Spinal cord (tissue), 10 donors: ENCODE results near the gene PADI2. TPM values are rescaled to one million over a fixed set of nuclear protein-coding genes. Genes with fewer than 3 reads are reported as not detected.

Experiments
- DNase-seq, 6 donors: peaks; one replicate each; pipeline versions ENCODE4 v3.0.0 to v3.0.0-alpha.2; 2013 to 2015; ENCODE audit warnings: low spot score in 6 of 6, low read depth in 4 of 6
- H3K27ac ChIP-seq: one replicate; pipeline ENCODE4 v1.5.1; 2013; ENCODE audit warnings: low read depth, low read length, control low read depth
- H3K27me3 ChIP-seq: one replicate; pipeline ENCODE4 v1.6.1; 2013; ENCODE audit warnings: low read length; ENCODE audit not compliant: control insufficient read depth, insufficient read depth
- H3K36me3 ChIP-seq: one replicate; pipeline ENCODE4 v1.6.1; 2013; ENCODE audit warnings: low read length; ENCODE audit not compliant: control insufficient read depth, insufficient read depth
- H3K4me1 ChIP-seq: one replicate; pipeline ENCODE4 v1.6.1; 2013; ENCODE audit warnings: low read length; ENCODE audit not compliant: control insufficient read depth, insufficient read depth
- H3K4me3 ChIP-seq: one replicate; pipeline ENCODE4 v1.5.1; 2013; ENCODE audit warnings: low read depth, low read length, control low read depth
- H3K9me3 ChIP-seq: one replicate; pipeline ENCODE4 v1.6.1; 2013; ENCODE audit warnings: low read length; ENCODE audit not compliant: control insufficient read depth, insufficient read depth
- WGBS: methylation state at CpG from one replicate; pipeline ENCODE4 v1.1.5; 2013; ENCODE audit warnings: missing lambda C conversion rate; ENCODE audit not compliant: insufficient coverage; 5-methylcytosine and 5-hydroxymethylcytosine counted together
- long read RNA-seq, 4 donors: transcript quantifications; one replicate each; lab custom pipeline, GENCODE V29; 2026
- polyA plus RNA-seq, 2 donors: library from polyadenylated mRNA; unstranded; fragments of 120-200 nt; gene quantifications; one replicate each; pipeline ENCODE4 v1.2.1, GENCODE V29; 2013; ENCODE audit not compliant: insufficient read length in 2 of 2
- total RNA-seq, 2 donors: library from RNA; depleted of rRNA in 1 of 2; stranded (reverse); fragments of 120-200 nt in 1 of 2; fragments of >200 nt in 1 of 2; gene quantifications; one replicate each; pipeline versions ENCODE4 v1.2.3 to v1.2.4, GENCODE V29; 2013 to 2014
- donor health status: healthy.

Gene PADI2
- 10 to 100 TPM in 1 of 2 donors, 1 to 10 TPM in 1; 8.7 to 24.9 TPM for total RNA-seq
- polyA plus RNA-seq, result 10 to 100 TPM; 29.1 to 32.6 TPM
- long read RNA-seq, donor 1, full-length matches to known transcripts, result 2 of 2 reads
- long read RNA-seq, donor 1, partial matches to known transcripts, result 0 of 2 reads
- long read RNA-seq, donor 1, other reads (novel, unspliced or antisense), result 0 of 2 reads
- long read RNA-seq, donor 2, result 0 reads
- long read RNA-seq, donor 3, full-length matches to known transcripts, result 2 of 2 reads
- long read RNA-seq, donor 3, partial matches to known transcripts, result 0 of 2 reads
- long read RNA-seq, donor 3, other reads (novel, unspliced or antisense), result 0 of 2 reads
- long read RNA-seq, donor 4, result 0 reads

- Histone ChIP-seq H3K36me3 (no peaks in the 10 kb centered on the region), H3K27me3 (peaks cover 17% of the 10 kb centered on the region), H3K9me3 (no peaks in the 10 kb centered on the region), H3K4me3 (peak within 1 kb of the TSS; percentile 28), H3K27ac (no peak within 1 kb of the TSS), H3K4me1 (peaks cover 50% of the 10 kb centered on the region)
- under 1% methylated on average over 58 of the region's 58 CpGs for WGBS
- peak in 5 of 6 donors; percentile 51 to 95 (median 61) for DNase-seq
These were observed at the start of gene PADI2 for GRCh38 chr1:17119076-17119772. PADI2 (minus strand) TSS chr1:17119451; CDS start chr1:17119371, 80 bp downstream.

GRCh38 chr1:17168091-17168876, 49.0 kb upstream of the PADI2 start:
- Histone ChIP-seq H3K36me3 (no peaks in the 10 kb centered on the region), H3K27ac (no peak overlapping the region), H3K9me3 (no peaks in the 10 kb centered on the region), H3K27me3 (no peaks in the 10 kb centered on the region), H3K4me3 (no peak overlapping the region), H3K4me1 (peaks cover 3% of the 10 kb centered on the region)
- DNase-seq, result no peak
- WGBS, result 54% methylated on average over 10 of the region's 13 CpGs

GRCh38 chr1:17167786-17168090, 48.5 kb upstream of the PADI2 start:
- no peak for DNase-seq
- no peak overlapping the region for H3K4me3 ChIP-seq
- no peaks in the 10 kb centered on the region for H3K27me3 ChIP-seq
- peaks cover 3% of the 10 kb centered on the region for H3K4me1 ChIP-seq
- no peak overlapping the region for H3K27ac ChIP-seq
- H3K36me3 ChIP-seq, result no peaks in the 10 kb centered on the region
- WGBS, result 97% methylated on average over 2 of the region's 5 CpGs
- no peaks in the 10 kb centered on the region for H3K9me3 ChIP-seq

GRCh38 chr1:17167041-17167785, 48.0 kb upstream of the PADI2 start:
- H3K9me3 ChIP-seq, result no peaks in the 10 kb centered on the region
- H3K27me3 ChIP-seq, result no peaks in the 10 kb centered on the region
- no peak overlapping the region for H3K27ac ChIP-seq
- WGBS, result 5% methylated on average over 2 of the region's 4 CpGs
- peaks cover 3% of the 10 kb centered on the region for H3K4me1 ChIP-seq
- H3K4me3 ChIP-seq, result no peak overlapping the region
- DNase-seq, result no peak
- H3K36me3 ChIP-seq, result no peaks in the 10 kb centered on the region

- no peaks in the 10 kb centered on the region for H3K9me3 ChIP-seq
- no peaks in the 10 kb centered on the region for H3K36me3 ChIP-seq
- H3K27me3 ChIP-seq, result no peaks in the 10 kb centered on the region
- 88% methylated on average over 1 of the region's 1 CpG for WGBS
- H3K27ac ChIP-seq, result no peak overlapping the region
- DNase-seq, result no peak
- peaks cover 3% of the 10 kb centered on the region for H3K4me1 ChIP-seq
- no peak overlapping the region for H3K4me3 ChIP-seq
These were observed 46.6 kb upstream of the PADI2 start for GRCh38 chr1:17165823-17166222.

- H3K9me3 ChIP-seq, result no peaks in the 10 kb centered on the region
- no peak overlapping the region for H3K27ac ChIP-seq
- no peaks in the 10 kb centered on the region for H3K36me3 ChIP-seq
- WGBS, result 88% methylated on average over 14 of the region's 16 CpGs
- peaks cover 3% of the 10 kb centered on the region for H3K4me1 ChIP-seq
- no peaks in the 10 kb centered on the region for H3K27me3 ChIP-seq
- DNase-seq, result no peak
- no peak overlapping the region for H3K4me3 ChIP-seq
These were observed 44.8 kb upstream of the PADI2 start for GRCh38 chr1:17163789-17164666.

- Histone ChIP-seq H3K4me3 (no peak overlapping the region), H3K27me3 (no peaks in the 10 kb centered on the region), H3K4me1 (peaks cover 3% of the 10 kb centered on the region), H3K36me3 (no peaks in the 10 kb centered on the region), H3K9me3 (no peaks in the 10 kb centered on the region), H3K27ac (no peak overlapping the region)
- 91% methylated on average over 4 of the region's 7 CpGs for WGBS
- DNase-seq, result no peak
These were observed 44.1 kb upstream of the PADI2 start for GRCh38 chr1:17163371-17163770.

GRCh38 chr1:17162941-17163340, 43.7 kb upstream of the PADI2 start:
- H3K36me3 ChIP-seq, result no peaks in the 10 kb centered on the region
- no peaks in the 10 kb centered on the region for H3K4me1 ChIP-seq
- no peak overlapping the region for H3K27ac ChIP-seq
- no peak for DNase-seq
- H3K9me3 ChIP-seq, result no peaks in the 10 kb centered on the region
- 84% methylated on average over 7 of the region's 7 CpGs for WGBS
- H3K27me3 ChIP-seq, result no peaks in the 10 kb centered on the region
- H3K4me3 ChIP-seq, result no peak overlapping the region
